Germinal center (tissue), 1 donor: ENCODE results near the gene MRPL36.
A peak's percentile ranks its signal among the peaks of the same experiment; 100 is the strongest.
"Not testable (repeated sequence)": the region's sequence is repeated elsewhere in the genome, so short reads cannot be mapped to it uniquely, and the experiment has no call there.

ENCODE experiments used
- DNase-seq: peaks from one replicate; pipeline ENCODE4 v3.0.0; 2012; ENCODE audit warnings: mixed read lengths, low spot score

MRPL36 gene

DNA sequence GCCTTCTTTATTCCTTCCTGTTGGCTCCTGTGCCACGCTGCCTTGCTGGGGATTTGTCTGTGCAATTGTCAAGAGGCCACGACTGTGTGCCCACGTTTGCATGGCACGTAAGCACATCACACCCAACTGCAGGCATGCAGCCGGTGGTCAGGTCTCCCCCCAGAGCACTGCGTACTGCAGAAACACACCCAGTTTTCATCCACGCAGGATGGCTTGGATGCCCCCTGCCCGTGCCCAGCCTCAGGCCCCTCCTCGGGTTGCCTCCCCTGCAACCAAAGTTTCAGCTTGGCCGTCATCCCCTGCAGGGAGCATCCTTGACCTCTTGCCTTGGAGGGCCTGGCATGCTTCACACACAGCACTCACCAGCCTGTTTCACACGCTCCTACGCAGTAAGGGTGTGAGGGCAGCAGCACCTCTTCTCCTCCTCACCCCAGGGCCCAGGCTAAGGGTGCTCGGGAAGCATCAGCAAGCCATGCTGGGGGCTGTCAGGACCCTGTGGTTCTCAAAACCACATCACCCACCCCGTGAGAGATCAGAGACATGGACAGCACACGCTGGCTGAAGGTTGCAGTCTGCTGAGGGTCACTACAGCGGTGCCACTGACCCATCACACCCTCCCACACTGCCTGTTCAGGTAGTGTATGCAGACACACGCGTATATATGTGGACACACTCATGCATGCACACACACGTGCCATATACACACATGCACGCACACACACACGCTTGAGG is 3.1 kb downstream of the MRPL36 start:
- no peak for DNase-seq

DNA sequence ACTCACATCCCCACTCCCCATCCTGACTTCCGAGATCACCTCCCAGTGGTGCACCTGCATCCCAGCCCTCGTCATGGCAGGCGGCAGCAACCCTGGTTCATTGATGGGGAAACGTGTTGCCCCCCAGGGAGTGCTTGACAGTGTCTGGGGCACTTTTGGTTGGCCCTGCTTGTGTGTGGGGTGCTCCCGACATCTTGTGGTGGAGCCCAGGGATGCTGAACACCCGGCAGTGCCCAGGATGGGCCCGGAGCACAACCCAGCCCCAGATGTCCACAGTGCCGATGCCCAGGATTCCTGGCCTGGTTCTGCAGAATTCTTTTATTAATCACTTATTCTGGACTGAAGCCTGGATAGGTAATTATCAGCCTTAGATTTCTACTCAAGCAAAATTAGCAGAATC is 3.7 kb downstream of the MRPL36 start:
- DNase-seq, result no peak

DNA sequence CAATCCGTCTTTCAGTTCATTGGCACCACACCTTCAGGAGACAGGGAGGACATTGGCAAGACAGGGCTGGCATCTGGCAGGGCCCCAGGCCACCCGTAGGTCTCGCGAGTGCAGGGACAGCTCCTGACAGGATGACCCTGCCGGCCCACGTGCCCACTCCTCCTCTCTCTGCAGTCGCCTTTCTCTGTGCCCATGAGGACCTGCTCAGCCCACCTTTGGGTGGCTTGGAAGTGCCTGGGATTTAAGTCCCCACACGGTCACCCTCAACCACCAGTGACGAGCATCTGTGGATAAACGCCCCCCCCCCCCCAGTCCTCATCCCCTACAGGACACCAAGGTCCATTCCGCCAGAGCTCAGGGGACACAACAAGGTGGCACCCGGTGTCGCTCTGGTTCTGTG is 4.1 kb downstream of the MRPL36 start:
- DNase-seq, result no peak

GRCh38 chr5:1794901-1795290 is 4.7 kb downstream of the MRPL36 start:
- DNase-seq, result no peak

GRCh38 chr5:1793966-1794900 is 5.4 kb downstream of the MRPL36 start:
- no peak for DNase-seq

- no peak for DNase-seq
Observed at GRCh38 chr5:1793301-1793740, 6.3 kb downstream of the MRPL36 start.

DNA sequence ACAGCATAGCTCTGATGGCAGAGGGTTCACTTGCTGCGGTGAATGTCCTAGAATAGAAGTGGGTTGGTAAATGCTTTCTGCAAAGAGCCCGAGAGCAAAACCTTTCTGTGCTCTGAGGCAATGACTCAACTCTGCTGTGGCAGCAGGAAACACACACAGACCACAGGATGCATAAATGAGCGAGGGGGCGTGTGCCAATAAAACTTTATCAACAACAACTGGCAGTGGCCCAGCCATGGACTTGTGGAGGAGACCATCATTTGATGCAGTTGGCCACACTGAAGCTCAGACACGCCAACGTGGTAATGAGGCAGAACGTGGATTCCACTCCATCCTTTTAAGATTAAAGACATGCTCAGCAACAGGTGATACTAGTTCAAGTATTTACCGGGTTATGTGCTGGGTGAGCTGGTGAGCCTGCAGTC is 6.8 kb downstream of the MRPL36 start:
- DNase-seq, result peak; percentile 66

GRCh38 chr5:1791176-1791575 is 8.5 kb downstream of the MRPL36 start:
- no peak for DNase-seq

DNA sequence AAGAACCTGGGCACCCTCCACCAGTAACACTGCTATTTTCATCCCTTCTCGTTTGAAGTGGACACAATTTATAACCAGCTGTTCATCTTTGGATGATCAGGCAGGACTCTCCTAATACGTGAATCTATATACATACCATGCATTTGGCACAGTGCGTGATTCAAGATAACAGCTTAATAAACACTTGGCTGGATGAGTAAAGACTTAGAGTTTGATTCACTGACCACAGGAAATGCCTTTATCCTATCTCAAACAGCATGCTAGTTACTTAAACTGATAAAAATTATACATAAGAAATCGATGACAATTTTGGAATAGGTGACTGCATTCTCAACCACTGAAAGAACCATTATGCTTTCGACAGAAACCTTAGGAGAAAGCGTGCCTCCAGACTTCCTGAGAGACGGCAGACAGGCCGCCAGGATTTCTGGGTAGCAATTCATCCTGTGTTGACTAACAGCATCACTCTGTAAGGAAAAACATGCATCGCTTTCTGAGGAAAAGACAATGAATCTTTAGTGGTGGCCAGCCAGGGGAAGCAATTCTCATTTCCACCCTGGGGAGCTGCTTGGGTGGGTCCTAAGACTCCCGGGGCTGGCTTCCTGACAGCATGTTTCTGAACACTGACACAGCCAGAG is 9.7 kb downstream of the MRPL36 start:
- DNase-seq, result no peak

- DNase-seq, result not testable (repeated sequence)
Observed at GRCh38 chr5:1789438-1789833, 10.2 kb downstream of the MRPL36 start.

DNA sequence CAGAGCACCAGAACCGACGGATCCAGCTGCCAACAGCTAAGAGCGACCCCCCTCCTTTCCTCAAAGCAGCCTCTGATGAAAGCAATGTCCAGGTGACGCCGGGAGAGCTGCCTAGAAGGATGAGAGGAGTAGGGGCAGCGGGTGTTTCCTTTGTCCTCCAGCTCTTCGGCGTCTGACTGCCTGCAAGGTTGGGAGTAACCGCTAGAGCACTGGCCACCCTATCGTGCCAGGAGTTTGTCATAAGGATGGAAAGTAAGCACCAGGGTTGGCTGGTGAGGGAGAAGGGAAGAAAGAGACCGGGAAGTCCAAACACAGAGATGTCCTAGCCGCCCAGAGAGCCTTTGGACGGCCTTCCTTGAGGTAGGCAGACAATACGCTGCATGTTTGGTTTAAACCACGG is 10.8 kb downstream of the MRPL36 start:
- no peak for DNase-seq

GRCh38 chr5:1788200-1788599 is 11.4 kb downstream of the MRPL36 start:
- DNase-seq, result no peak

GRCh38 chr5:1787472-1788047 is 12.1 kb downstream of the MRPL36 start:
- no peak for DNase-seq

DNA sequence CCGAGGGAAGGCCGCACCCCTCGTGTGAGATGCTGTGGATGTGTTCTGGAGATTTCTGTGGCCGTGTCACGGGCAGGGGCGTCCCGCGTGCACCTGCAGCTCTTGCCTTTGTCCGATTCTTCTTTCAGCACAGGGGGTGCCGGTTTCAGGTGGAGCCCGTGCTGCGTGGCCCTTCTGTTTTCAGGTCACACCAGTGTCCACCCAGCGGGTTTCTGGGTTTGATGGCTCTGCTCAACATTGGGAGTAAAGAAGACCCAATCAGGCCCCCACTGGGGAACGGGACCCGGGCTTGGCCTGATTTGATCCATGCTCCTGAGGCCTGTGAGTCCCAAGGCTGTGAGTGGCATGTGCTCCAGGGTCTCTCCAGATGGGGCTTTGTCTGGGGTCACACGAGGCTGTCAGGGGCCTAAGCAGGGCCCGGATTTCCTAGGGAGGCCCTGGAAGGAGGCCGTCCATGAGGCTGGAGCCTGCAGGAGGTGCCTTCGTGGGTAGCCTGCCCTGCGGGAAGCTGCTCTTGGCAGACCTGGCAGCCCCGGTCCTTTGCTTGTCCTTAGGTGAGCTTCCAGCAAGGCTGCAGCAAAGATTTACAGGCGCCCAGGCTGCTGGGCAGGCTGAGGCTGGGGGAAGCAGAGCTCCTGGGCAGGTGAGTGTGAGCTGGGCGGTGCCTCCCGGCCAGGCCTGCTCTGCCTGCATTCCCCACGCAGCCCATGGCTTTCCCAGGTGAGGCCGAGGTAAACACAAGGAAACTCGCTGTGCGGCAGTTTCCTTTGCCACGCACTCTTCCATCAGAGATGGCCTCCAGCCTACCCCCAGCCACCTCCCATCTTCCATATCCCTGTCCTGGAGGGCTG is 12.8 kb downstream of the MRPL36 start:
- DNase-seq, result no peak

GRCh38 chr5:1785984-1786383 is 13.7 kb downstream of the MRPL36 start:
- no peak for DNase-seq

- no peak for DNase-seq
Observed at GRCh38 chr5:1785062-1785461, 14.6 kb downstream of the MRPL36 start.

- no peak for DNase-seq
Observed at GRCh38 chr5:1784197-1785050, 15.2 kb downstream of the MRPL36 start.

- peak; percentile 43 for DNase-seq
Observed at GRCh38 chr5:1783216-1783554, 16.5 kb downstream of the MRPL36 start.

GRCh38 chr5:1782385-1783215 is 17.0 kb downstream of the MRPL36 start:
- DNase-seq, result no peak
